ENCODE data around the gene RHO. TPM values are rescaled to one million over a fixed set of nuclear protein-coding genes. Genes with fewer than 3 reads are reported as not detected.

RHO gene
- total RNA-seq, 2 experiments from 2014 or later = not detected

DNA sequence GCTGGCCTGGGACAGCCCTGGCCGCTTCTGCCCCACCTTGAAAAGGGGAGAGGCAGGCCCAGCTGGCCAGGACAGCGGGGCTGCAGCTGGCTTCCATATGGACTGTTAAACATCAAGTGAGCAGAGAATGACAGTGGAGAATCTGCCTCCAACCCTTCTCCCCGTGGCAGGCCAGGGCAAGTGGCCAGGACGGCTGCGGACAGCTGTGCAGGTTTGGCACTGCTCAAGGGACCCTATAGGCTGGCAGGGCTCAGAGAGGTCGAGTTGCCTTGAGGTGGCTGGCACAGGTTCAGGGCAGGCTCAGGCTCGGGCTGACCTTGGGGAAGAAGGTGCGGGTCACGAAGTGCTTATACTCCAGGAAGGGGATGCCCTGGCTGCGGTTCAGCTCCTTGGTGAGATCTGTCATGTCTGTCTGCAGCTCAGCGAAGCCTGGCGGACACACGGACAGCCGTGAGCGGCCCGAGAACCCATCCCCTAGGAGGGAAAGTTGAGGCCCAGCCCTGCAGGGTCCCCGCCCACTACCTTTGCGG, 38.8 kb downstream of the RHO start:
- Mint-ChIP-seq H3K4me1 (ENCODE audit: low read depth) (no peaks in the 10 kb centered on the region), H3K27me3 (no peaks in the 10 kb centered on the region), H3K27ac (no peak overlapping the region), H3K4me3 (no peak overlapping the region), H3K9me3 (no peaks in the 10 kb centered on the region), H3K36me3 (ENCODE audit: low read depth) (no peaks in the 10 kb centered on the region)
- H3K4me3 ChIP-seq (ENCODE audit: low read length) = no peak overlapping the region
- no peaks in the 10 kb centered on the region for H3K27me3 ChIP-seq (ENCODE audit: control insufficient read depth in 1 of 2, insufficient read depth in 2 of 2, low read length in 2 of 2)
- no peak for ATAC-seq (ENCODE audit: poor library complexity)
- ChIA-PET POLR2A (no interaction called here), CTCF (no interaction called here)
- H3K4me1 ChIP-seq (ENCODE audit: insufficient read depth, low read length) = no peaks in the 10 kb centered on the region
- peaks cover 7% of the 10 kb centered on the region for H3K36me3 ChIP-seq (ENCODE audit: insufficient read depth, low read length)
- DNase-seq = no peak
- intact Hi-C loops (cut with DNase I, micrococcal nuclease) = no loop called here
- H3K9me3 ChIP-seq (ENCODE audit: control insufficient read depth in 1 of 2, insufficient read depth in 1 of 2, low read length in 2 of 2) = peaks cover 0 to 5% of the 10 kb centered on the region in 2 experiments
- H3K27ac ChIP-seq (ENCODE audit: low read depth in 1 of 2, low read length in 2 of 2) = no peak overlapping the region
- TF ChIP-seq, protein P1, sequence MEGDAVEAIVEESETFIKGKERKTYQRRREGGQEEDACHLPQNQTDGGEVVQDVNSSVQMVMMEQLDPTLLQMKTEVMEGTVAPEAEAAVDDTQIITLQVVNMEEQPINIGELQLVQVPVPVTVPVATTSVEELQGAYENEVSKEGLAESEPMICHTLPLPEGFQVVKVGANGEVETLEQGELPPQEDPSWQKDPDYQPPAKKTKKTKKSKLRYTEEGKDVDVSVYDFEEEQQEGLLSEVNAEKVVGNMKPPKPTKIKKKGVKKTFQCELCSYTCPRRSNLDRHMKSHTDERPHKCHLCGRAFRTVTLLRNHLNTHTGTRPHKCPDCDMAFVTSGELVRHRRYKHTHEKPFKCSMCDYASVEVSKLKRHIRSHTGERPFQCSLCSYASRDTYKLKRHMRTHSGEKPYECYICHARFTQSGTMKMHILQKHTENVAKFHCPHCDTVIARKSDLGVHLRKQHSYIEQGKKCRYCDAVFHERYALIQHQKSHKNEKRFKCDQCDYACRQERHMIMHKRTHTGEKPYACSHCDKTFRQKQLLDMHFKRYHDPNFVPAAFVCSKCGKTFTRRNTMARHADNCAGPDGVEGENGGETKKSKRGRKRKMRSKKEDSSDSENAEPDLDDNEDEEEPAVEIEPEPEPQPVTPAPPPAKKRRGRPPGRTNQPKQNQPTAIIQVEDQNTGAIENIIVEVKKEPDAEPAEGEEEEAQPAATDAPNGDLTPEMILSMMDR (IDR thresholded peaks at IDR 0.05) = no peak

DNA sequence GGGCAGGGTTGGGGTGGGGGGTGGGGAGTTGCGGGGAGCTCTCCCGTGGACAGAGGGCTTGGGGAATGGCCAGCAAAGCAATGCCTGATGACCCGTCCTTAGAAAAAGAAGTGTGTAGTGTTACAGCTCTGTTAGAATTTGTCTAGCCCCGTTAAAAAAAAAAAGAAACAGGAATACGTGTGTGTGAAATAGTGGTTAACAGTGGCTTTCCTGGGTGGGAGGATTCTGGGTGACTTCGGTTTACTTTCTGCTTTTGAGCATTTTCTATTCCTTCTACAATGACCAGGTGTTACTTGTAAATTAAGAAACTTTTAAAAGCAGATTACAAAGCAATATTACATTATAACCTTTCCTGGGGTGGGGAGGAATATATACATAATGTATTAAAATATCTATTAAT, 39.5 kb downstream of the RHO start:
- H3K27me3 ChIP-seq (ENCODE audit: control insufficient read depth in 1 of 2, insufficient read depth in 2 of 2, low read length in 2 of 2) = no peaks in the 10 kb centered on the region
- DNase-seq (peak in 1 of 14 experiments; percentile 51), ATAC-seq (ENCODE audit: poor library complexity) (no peak)
- intact Hi-C loops (cut with DNase I, micrococcal nuclease) = no loop called here
- peaks cover 0 to 5% of the 10 kb centered on the region in 2 experiments for H3K9me3 ChIP-seq (ENCODE audit: control insufficient read depth in 1 of 2, insufficient read depth in 1 of 2, low read length in 2 of 2)
- H3K27ac ChIP-seq (ENCODE audit: low read depth in 1 of 2, low read length in 2 of 2) = no peak overlapping the region
- Mint-ChIP-seq H3K4me3 (no peak overlapping the region), H3K27me3 (no peaks in the 10 kb centered on the region), H3K36me3 (ENCODE audit: low read depth) (no peaks in the 10 kb centered on the region), H3K9me3 (no peaks in the 10 kb centered on the region), H3K27ac (no peak overlapping the region), H3K4me1 (ENCODE audit: low read depth) (no peaks in the 10 kb centered on the region)
- TF ChIP-seq, protein P1 (IDR thresholded peaks at IDR 0.05) = no peak
- H3K4me3 ChIP-seq (ENCODE audit: low read length) = no peak overlapping the region
- no peaks in the 10 kb centered on the region for H3K4me1 ChIP-seq (ENCODE audit: insufficient read depth, low read length)
- peaks cover under 1% of the 10 kb centered on the region for H3K36me3 ChIP-seq (ENCODE audit: insufficient read depth, low read length)
- ChIA-PET CTCF (no interaction called here), POLR2A (interaction anchor here (0.8 kb wide), 1 partner anchor 9 kb away, joined by 4 read pairs; no protein-coding TSS in a partner anchor)

DNA sequence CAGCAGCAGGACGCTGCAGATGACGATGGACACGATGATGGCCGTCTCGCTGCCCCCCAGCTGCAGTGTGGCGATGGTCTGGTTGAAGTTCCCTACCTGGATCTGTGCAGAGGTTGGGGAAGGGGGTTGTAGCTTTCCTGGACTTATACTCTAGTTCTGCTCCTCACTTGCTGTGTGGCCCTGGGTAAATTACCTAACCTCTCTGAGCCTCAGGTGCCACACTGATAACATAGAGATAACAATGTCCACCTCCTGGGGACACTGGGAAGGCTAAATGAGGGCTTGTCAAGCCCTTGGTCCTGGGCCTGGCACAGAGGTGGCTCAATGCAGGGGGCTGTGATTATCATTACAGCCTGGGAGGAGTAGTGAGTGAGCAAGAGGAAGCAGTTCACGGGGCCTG, 41.4 kb downstream of the RHO start:
- intact Hi-C loops (cut with DNase I, micrococcal nuclease) = no loop called here
- Mint-ChIP-seq H3K4me3 (no peak overlapping the region), H3K36me3 (ENCODE audit: low read depth) (no peaks in the 10 kb centered on the region), H3K27ac (no peak overlapping the region), H3K27me3 (no peaks in the 10 kb centered on the region), H3K9me3 (no peaks in the 10 kb centered on the region), H3K4me1 (ENCODE audit: low read depth) (no peaks in the 10 kb centered on the region)
- no peak for ATAC-seq (ENCODE audit: poor library complexity)
- ChIA-PET POLR2A (interaction anchor here (0.7 to 1.0 kb wide), 2 partner anchors 24 to 38 kb away, joined by 3 read pairs; no protein-coding TSS in a partner anchor), CTCF (no interaction called here)
- no peak overlapping the region for H3K4me3 ChIP-seq (ENCODE audit: low read length)
- no peaks in the 10 kb centered on the region for H3K27me3 ChIP-seq (ENCODE audit: control insufficient read depth in 1 of 2, insufficient read depth in 2 of 2, low read length in 2 of 2)
- H3K4me1 ChIP-seq (ENCODE audit: insufficient read depth, low read length) = peaks cover 8% of the 10 kb centered on the region
- H3K9me3 ChIP-seq (ENCODE audit: control insufficient read depth in 1 of 2, insufficient read depth in 1 of 2, low read length in 2 of 2) = peaks cover 0 to 5% of the 10 kb centered on the region in 2 experiments
- H3K27ac ChIP-seq (ENCODE audit: low read depth in 1 of 2, low read length in 2 of 2) = no peak overlapping the region
- no peaks in the 10 kb centered on the region for H3K36me3 ChIP-seq (ENCODE audit: insufficient read depth, low read length)
- no peak for DNase-seq
- TF ChIP-seq, protein P1 (IDR thresholded peaks at IDR 0.05) = no peak
